ENCODE results near the gene ELMO3.

Gene ELMO3

DNA sequence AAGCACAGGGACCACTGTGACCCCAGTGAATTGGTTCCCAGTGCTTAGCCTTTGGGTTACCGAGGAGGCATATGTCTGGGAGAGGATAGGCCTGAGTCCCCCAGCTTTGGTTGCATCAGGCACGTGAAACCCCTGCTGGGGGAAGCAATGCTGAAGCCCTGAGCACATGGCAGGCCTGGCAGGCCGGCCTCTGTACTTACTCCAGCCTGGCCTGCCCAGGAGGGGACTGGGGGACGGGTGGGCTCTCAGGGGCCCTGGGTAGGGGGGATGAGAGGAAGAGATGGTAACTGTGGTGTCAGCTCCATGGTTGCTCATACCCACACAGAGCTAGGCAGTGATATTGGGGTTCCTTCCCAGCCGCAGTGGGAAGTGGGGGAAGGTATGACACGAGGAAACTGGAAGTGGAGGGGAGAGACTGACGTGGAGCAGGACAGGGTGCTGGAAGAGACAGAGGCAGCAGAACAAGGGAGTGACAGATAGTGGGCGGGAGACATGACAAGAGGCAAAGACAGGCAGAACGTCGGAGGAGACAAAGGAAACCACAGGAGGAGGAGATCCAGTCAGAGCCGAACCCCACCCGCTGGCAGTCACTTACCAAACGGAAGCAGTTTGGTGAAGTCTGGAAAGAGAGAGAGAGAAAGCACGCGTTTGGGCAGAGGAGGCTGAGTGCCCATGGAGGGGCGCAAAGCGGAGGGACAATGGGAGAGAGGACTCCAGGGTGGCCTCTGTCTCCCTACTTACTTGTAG, 37.1 kb downstream of the ELMO3 start:
- TF ChIP-seq, protein P1, sequence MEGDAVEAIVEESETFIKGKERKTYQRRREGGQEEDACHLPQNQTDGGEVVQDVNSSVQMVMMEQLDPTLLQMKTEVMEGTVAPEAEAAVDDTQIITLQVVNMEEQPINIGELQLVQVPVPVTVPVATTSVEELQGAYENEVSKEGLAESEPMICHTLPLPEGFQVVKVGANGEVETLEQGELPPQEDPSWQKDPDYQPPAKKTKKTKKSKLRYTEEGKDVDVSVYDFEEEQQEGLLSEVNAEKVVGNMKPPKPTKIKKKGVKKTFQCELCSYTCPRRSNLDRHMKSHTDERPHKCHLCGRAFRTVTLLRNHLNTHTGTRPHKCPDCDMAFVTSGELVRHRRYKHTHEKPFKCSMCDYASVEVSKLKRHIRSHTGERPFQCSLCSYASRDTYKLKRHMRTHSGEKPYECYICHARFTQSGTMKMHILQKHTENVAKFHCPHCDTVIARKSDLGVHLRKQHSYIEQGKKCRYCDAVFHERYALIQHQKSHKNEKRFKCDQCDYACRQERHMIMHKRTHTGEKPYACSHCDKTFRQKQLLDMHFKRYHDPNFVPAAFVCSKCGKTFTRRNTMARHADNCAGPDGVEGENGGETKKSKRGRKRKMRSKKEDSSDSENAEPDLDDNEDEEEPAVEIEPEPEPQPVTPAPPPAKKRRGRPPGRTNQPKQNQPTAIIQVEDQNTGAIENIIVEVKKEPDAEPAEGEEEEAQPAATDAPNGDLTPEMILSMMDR (IDR thresholded peaks at IDR 0.05; ENCODE audit: low read depth, low read length) = no peak
- no peak overlapping the region for H3K4me3 ChIP-seq (ENCODE audit: low read depth, low read length)

DNA sequence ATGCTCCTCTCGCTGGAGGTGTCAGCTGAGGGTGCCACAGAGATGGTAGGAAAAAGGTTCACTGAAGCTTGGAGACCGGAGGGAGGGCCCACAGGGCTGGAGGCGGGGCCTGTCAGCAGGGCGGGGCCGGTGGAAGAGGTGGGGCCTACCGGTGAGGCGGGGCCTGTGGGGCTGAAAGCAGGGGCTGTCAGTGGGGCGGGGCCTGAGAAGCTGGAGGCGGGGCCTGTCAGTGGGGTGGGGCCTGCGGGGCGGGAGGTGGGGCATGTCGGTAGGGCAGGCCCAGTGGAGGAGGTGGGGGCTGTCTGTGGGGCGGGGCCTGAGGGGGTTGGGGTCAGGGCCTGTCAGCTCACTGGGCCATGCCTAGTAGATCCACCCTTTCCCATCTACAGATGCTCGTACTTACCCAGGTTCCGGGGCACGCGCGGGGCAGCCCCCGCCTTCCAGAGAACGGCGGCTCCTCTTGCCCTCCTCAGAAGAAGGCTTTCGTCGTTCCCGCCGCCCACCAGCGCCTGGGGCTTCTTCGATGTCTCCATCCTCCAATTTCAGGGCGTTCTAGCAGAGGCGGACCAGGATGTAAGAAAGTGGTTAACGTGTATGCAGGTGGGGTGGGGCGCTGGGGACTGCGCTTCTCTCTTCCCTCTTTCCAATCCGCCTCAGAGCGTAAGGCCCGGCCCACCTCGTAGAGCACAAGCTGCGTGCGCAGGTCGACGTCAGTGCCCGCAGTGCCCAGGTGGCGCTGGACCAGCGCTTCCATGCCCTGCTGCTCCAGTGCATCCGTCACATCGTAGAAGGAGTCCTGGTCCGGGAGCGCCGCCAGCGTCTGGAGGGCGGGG, 37.8 kb downstream of the ELMO3 start:
- TF ChIP-seq, protein P1 (IDR thresholded peaks at IDR 0.05; ENCODE audit: low read depth, low read length) = no peak
- H3K4me3 ChIP-seq (ENCODE audit: low read depth, low read length) = no peak overlapping the region

DNA sequence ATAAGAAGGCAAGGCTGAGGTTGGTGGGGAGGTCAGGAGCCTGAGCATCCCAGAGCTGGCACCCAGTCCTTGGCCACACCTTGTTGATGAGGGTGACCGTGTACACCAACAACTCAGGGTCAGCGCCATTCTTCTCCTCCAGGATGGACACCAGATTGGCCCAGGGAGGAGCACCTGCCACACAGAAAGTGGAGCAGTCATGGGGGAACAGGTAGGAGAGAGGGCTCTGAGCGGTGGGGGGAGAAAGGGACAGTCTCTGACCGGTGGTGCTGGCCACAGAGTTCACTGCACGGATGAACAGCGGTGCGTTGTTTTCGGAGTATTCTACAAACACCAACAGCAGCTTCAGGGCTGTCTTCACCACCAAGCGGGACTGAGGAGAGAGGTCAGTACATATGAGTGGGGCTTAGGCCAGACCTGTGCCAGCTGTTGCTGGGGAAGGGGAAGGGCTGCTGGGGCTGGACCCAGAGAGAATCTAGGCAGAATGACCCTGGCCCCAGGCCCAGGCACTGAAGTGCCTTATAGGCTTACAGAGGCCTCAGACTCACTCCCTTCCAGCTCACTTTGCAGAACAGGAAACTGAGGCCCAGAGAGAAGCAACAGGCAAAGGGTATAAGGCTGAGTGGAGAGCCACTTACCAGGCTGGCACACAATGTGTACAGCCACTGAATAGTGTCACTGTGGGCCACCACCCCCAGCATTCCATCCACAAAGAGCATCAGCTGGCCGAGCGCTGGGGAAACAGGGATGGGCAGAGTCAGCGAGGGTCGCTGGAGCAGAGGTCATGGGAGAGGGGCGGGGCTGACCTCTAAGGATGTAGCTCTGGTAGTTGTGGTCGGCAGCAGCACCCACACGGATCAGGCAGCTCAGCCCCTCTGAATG, 38.7 kb downstream of the ELMO3 start:
- H3K4me3 ChIP-seq (ENCODE audit: low read depth, low read length) = no peak overlapping the region
- TF ChIP-seq, protein P1 (IDR thresholded peaks at IDR 0.05; ENCODE audit: low read depth, low read length) = no peak

DNA sequence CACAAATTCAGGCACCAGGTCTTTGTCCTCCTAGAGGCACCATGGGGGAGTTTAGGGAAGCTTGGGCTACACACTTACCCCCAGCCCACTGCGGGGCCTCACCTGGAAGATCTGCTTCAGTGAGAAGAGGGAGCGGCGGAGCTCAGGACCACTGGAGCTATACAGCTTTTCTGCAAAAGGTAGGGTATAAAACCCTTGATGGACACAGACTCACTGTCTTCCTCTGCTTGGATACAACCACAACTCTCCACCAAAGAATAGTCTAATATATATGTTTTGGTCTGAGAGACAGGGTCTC, 39.3 kb downstream of the ELMO3 start:
- TF ChIP-seq, protein P1 (IDR thresholded peaks at IDR 0.05; ENCODE audit: low read depth, low read length) = no peak
- H3K4me3 ChIP-seq (ENCODE audit: low read depth, low read length) = no peak overlapping the region

DNA sequence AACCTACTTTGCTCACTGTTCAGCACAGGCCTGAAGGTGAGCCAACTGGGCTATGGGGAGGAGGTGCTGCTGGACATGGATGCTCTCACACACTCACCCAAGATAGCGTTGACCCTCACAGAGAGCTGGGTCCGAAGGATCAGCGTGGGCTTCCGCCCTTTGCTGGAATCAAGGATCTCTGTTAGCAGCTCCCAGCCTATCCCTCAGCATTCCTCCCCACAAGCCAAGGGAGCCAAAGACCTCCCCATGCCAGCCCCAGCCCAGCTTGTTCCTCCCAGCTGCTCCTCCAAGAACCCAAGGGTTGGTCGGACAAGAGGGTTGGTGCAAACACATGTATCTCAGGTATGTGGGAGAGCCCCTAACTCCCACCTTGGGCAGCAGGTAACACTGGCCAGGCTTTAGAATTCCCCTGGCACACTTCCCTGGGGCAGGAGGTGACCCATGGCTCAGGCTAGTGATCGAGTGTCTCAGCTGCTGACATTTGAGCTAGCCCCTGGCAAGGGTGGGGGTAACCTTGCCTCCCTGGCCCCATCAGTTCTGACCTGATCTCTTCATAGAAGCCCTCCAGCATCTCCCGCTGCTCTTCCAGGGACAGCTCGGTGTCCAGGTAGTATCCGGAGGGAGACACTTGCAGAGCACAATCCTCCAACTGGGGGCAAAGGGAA, 40.0 kb downstream of the ELMO3 start:
- no peak overlapping the region for H3K4me3 ChIP-seq (ENCODE audit: low read depth, low read length)
- TF ChIP-seq, protein P1 (IDR thresholded peaks at IDR 0.05; ENCODE audit: low read depth, low read length) = no peak

DNA sequence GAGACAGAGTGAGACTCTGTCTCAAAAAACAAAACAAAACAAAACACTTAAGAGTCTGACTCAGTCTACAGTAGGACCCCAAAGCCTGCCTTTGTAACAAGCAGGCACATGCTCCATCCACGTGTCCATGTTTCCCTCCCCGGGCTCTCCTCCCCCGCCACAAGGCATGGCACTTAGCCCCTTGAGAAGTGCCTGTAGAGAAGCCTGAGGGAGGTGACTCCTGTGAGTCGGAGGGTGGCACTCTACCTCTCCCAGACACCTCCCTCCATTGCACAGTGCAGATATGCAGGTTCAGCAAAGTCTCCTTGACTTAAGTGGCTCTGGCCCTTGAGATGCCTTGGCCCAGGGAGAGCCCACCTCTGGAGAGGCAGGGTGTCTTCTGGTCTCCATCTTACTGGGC, 41.6 kb downstream of the ELMO3 start:
- no peak overlapping the region for H3K4me3 ChIP-seq (ENCODE audit: low read depth, low read length)
- TF ChIP-seq, protein P1 (IDR thresholded peaks at IDR 0.05; ENCODE audit: low read depth, low read length) = no peak

Data from WI38 (cell line).